Right lobe of liver (tissue), 6 donors: ENCODE results near the gene EFHD2. TPM values are rescaled to one million over a fixed set of nuclear protein-coding genes. Genes with fewer than 3 reads are reported as not detected.

Experiments
- ATAC-seq, 4 donors: fragments of 200-7000 bp; cut with Tn5 transposase; one replicate each; pipeline ENCODE4 v1.9.1; 2020; ENCODE audit warnings: mild to moderate bottlenecking in 4 of 4, moderate library complexity in 4 of 4
- DNase-seq, 3 donors: peaks; one replicate each; pipeline ENCODE4 v3.0.0-alpha.2; 2020
- H3K27ac ChIP-seq, 3 donors: fragments of 200-600 bp; one replicate each; pipeline ENCODE4 v1.8.0; 2022
- H3K27me3 ChIP-seq, 2 donors: fragments of 200-600 bp; one replicate each; pipeline ENCODE4 v1.8.0; 2022
- H3K36me3 ChIP-seq, 4 donors: fragments of 200-600 bp; sonication (generic) in 1 of 4; one replicate each; pipeline versions ENCODE4 v1.5.1 to v1.8.0; 2017 to 2022; ENCODE audit warnings: control low read depth in 1 of 4
- H3K4me1 ChIP-seq, 4 donors: fragments of 200-600 bp; sonication (generic) in 1 of 4; one replicate each; pipeline versions ENCODE4 v1.5.1 to v1.8.0; 2017 to 2022; ENCODE audit warnings: control low read depth in 1 of 4
- H3K4me3 ChIP-seq, 3 donors: fragments of 200-600 bp; one replicate each; pipeline ENCODE4 v1.8.0; 2022
- H3K9me3 ChIP-seq, 4 donors: fragments of 200-600 bp; sonication (generic) in 1 of 4; one replicate each; pipeline versions ENCODE4 v1.5.1 to v1.8.0; 2017 to 2022; ENCODE audit warnings: control low read depth in 1 of 4
- CTCF ChIP-seq, 4 donors: fragments of 200-600 bp in 3 of 4; fragments of 450-650 bp in 1 of 4; IDR thresholded peaks; one replicate each; pipeline versions ENCODE4 v1.5.1 to v1.8.0; 2016 to 2022; ENCODE audit warnings: antibody characterized with exemption in 4 of 4, mild to moderate bottlenecking in 2 of 4
- POLR2A ChIP-seq: fragments of 450-650 bp; IDR thresholded peaks from one replicate; pipeline ENCODE4 v1.6.1; 2017; ENCODE audit warnings: antibody characterized with exemption, mild to moderate bottlenecking
- WGBS: methylation state at CpG from one replicate; pipeline ENCODE4 v1.1.6; 2018; ENCODE audit warnings: low coverage, low lambda C conversion rate; ENCODE audit not compliant: insufficient coverage; ENCODE audit errors: missing lambda C conversion rate; 5-methylcytosine and 5-hydroxymethylcytosine counted together
- intact Hi-C, 2 donors: fragments of 100-400 bp; cut with DNase I; formaldehyde crosslinking; loops; one replicate each; pipeline versions ENCODE4 v1.11.2 to v1.14.1; 2022
- total RNA-seq, 6 experiments: library from RNA; depleted of rRNA in 2 of 6; stranded (reverse); fragments of >200 nt in 2 of 6; fragmentation: NEBNext Ultra II Directional in 3 of 6; extraction: Animal tissue kit (Norgen Biotek cat#: 25700) in 3 of 6; gene quantifications; one replicate each; pipeline versions ENCODE4 v1.1.0 to v1.2.4, GENCODE V29; 2016 to 2023
- donor health status: DM: no; HTN: yes; CAD: no.
- donor health status: DM: no; HTN: no; CAD: no.
- donor health status: DM: no; HTN: no; CAD: no.
- donor health status: DM: no; HTN: yes; CAD: no.
- donor health status: DM: no; HTN: yes; CAD: no.

EFHD2 gene
- total RNA-seq, 6 experiments from 2014 or later: 9.9 to 19.4 (median 15.6) TPM

- H3K27ac ChIP-seq: peak overlapping the region in 2 of 3 donors; percentile 15 to 24
- no peaks in the 10 kb centered on the region for H3K36me3 ChIP-seq
- H3K9me3 ChIP-seq: no peaks in the 10 kb centered on the region
- H3K27me3 ChIP-seq: no peaks in the 10 kb centered on the region
- peak in 1 of 3 donors; percentile 49 for DNase-seq
- intact Hi-C loops: loop anchor here (5.0 kb wide), 2 partner anchors 97 to 102 kb away; no protein-coding TSS in a partner anchor
- 49% methylated on average over 12 of the region's 19 CpGs for WGBS
- TF ChIP-seq POLR2A: no peak
- no peak for TF ChIP-seq CTCF (IDR thresholded peaks at IDR 0.05)
- no peak overlapping the region for H3K4me3 ChIP-seq
- peak; percentile 25 to 73 (median 56) for ATAC-seq
- peaks cover 0 to 3% (median 0%) of the 10 kb centered on the region in 4 donors for H3K4me1 ChIP-seq
Measured at GRCh38 chr1:15429701-15430149, 20.0 kb downstream of the EFHD2 start.

GRCh38 chr1:15430787-15431570, 21.3 kb downstream of the EFHD2 start:
- TF ChIP-seq CTCF (IDR thresholded peaks at IDR 0.05) (peak; percentile 88 to 94 (median 92)), POLR2A (no peak)
- Histone ChIP-seq H3K27ac (no peak overlapping the region), H3K27me3 (no peaks in the 10 kb centered on the region), H3K4me3 (no peak overlapping the region), H3K9me3 (no peaks in the 10 kb centered on the region), H3K36me3 (no peaks in the 10 kb centered on the region), H3K4me1 (peaks cover 0 to 3% (median 0%) of the 10 kb centered on the region in 4 donors)
- DNase-seq (peak; percentile 70 to 79 (median 71)), ATAC-seq (peak; percentile 72 to 80 (median 78))
- WGBS: 40% methylated on average over 11 of the region's 19 CpGs
- intact Hi-C loops: loop anchor here in 1 of 2 donors (5.0 kb wide), 1 partner anchor 104 kb away; no protein-coding TSS in a partner anchor

- no peak overlapping the region for H3K27ac ChIP-seq
- H3K27me3 ChIP-seq: no peaks in the 10 kb centered on the region
- H3K4me3 ChIP-seq: no peak overlapping the region
- no peak for TF ChIP-seq CTCF (IDR thresholded peaks at IDR 0.05)
- no peak for TF ChIP-seq POLR2A
- intact Hi-C loops: loop anchor here in 1 of 2 donors (5.0 kb wide), 1 partner anchor 104 kb away; no protein-coding TSS in a partner anchor
- DNase-seq: no peak
- no peaks in the 10 kb centered on the region for H3K36me3 ChIP-seq
- no peak for ATAC-seq
- H3K9me3 ChIP-seq: no peaks in the 10 kb centered on the region
- peaks cover 0 to 3% (median 0%) of the 10 kb centered on the region in 4 donors for H3K4me1 ChIP-seq
- WGBS: 49% methylated on average over 3 of the region's 4 CpGs
Measured at GRCh38 chr1:15431571-15431948, 21.9 kb downstream of the EFHD2 start.

GRCh38 chr1:15432324-15432723, 22.6 kb downstream of the EFHD2 start:
- ATAC-seq: no peak
- Histone ChIP-seq H3K4me3 (no peak overlapping the region), H3K9me3 (no peaks in the 10 kb centered on the region), H3K27ac (no peak overlapping the region), H3K27me3 (no peaks in the 10 kb centered on the region), H3K4me1 (peaks cover 0 to 3% (median 0%) of the 10 kb centered on the region in 4 donors), H3K36me3 (no peaks in the 10 kb centered on the region)
- TF ChIP-seq CTCF (IDR thresholded peaks at IDR 0.05) (no peak), POLR2A (no peak)
- intact Hi-C loops: loop anchor here in 1 of 2 donors (5.0 kb wide), 1 partner anchor 105 kb away; no protein-coding TSS in a partner anchor
- WGBS: 67% methylated on average over 5 of the region's 9 CpGs
- no peak for DNase-seq
